SK-MEL-5 (cell line): ENCODE results near the gene PCAT6. TPM values are rescaled to one million over a fixed set of nuclear protein-coding genes. Genes with fewer than 3 reads are reported as not detected.

Experiments used
- DNase-seq: peaks from one replicate; pipeline ENCODE4 v3.0.0-alpha.2; 2016; ENCODE audit warnings: low read depth, low spot score
- in situ Hi-C: cut with HindIII; loops from 2 replicates; pipeline ENCODE4 v1.10.0; 2016; ENCODE audit warnings: low sequenced_read_pairs, high pct_unique_total_duplicates, low pct_unique_long_range_greater_than_20kb
- total RNA-seq: library from RNA; depleted of rRNA; stranded (reverse); fragments of >200 nt; shearing (Covaris generic); gene quantifications from 2 replicates; pipeline ENCODE4 v1.2.3, GENCODE V29; 2014

PCAT6 gene
- total RNA-seq, 1 experiment from 2014 or later: 1.2 TPM

GRCh38 chr1:202834771-202835547 is 24.2 kb downstream of the PCAT6 start:
- in situ Hi-C loops: no loop called here
- no peak for DNase-seq

DNA sequence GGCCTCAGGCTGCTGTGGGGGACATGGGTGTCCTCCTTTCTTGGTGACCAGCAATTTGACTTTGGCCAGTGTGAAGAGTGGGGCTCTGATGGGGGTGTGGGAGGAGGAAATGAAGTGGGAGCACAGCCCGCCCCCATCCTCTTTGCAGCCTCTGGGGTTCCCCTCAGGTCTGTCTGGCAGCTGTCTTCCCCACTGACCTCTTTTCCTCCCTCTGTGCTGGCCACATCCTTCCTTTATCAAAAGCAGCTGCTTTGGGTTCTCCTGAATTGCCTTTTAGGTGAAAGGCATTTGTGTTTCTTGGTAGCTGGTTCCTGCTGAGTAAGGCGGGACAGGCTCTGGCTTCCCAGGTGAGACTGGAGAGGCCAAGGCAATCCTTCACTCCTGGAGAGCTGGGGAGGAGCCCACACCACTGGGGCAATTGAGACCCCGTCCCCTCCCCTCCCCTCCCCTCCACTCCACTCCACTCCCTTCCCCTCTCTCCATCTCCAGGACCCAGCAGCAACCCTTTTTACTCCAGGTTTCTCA is 24.9 kb downstream of the PCAT6 start:
- no peak for DNase-seq
- in situ Hi-C loops: no loop called here

- in situ Hi-C loops: no loop called here
- no peak for DNase-seq
These were observed 26.1 kb downstream of the PCAT6 start for GRCh38 chr1:202836623-202837403.

- peak; percentile 45 for DNase-seq
- in situ Hi-C loops: no loop called here
These were observed 27.1 kb downstream of the PCAT6 start for GRCh38 chr1:202837746-202838262.

DNA sequence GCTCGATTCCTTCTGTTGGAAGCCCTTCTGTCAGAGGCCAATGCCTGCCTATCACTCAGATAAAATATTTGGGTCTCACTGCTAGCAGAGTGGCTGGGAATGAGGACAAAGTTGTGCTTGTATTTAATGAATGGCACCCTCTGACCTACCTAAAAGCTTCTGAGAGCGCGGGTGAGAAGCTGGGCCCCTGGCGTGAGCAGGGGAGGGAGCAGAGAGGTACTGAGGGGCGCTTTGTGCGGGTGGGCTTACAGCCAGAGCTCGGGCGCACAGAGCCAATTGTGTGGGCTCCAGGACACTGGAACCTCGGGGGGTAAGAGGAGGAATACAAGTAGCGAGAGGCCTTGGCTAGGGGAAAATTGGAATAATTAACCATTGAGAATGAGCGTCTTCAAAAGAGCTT is 32.3 kb downstream of the PCAT6 start:
- DNase-seq: no peak
- in situ Hi-C loops: no loop called here

- no peak for DNase-seq
- in situ Hi-C loops: no loop called here
These were observed 33.5 kb downstream of the PCAT6 start for GRCh38 chr1:202844259-202844658.

GRCh38 chr1:202844935-202845334 is 34.2 kb downstream of the PCAT6 start:
- in situ Hi-C loops: no loop called here
- DNase-seq: no peak

DNA sequence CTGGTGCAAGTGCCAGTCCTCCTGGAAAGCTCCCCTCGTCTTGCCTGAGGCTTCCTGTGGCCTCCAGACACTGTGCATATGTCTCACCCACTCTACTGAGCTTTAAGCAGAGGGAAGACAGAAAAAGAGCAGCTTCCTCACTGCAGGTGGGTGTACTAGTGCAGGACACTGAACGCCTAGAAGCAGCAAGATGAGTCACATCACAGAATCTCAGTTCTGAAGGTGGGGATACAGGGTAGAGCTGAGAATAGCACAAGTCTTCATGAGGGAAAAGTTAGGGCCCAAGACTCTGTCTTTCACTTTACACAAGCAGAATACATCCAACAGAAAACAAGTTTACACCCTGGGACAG is 37.4 kb downstream of the PCAT6 start:
- no peak for DNase-seq

GRCh38 chr1:202850593-202851362 is 40.0 kb downstream of the PCAT6 start:
- in situ Hi-C loops: no loop called here

More for the DNA sequence above, 37.4 kb downstream of the PCAT6 start:
- in situ Hi-C loops: no loop called here

DNA sequence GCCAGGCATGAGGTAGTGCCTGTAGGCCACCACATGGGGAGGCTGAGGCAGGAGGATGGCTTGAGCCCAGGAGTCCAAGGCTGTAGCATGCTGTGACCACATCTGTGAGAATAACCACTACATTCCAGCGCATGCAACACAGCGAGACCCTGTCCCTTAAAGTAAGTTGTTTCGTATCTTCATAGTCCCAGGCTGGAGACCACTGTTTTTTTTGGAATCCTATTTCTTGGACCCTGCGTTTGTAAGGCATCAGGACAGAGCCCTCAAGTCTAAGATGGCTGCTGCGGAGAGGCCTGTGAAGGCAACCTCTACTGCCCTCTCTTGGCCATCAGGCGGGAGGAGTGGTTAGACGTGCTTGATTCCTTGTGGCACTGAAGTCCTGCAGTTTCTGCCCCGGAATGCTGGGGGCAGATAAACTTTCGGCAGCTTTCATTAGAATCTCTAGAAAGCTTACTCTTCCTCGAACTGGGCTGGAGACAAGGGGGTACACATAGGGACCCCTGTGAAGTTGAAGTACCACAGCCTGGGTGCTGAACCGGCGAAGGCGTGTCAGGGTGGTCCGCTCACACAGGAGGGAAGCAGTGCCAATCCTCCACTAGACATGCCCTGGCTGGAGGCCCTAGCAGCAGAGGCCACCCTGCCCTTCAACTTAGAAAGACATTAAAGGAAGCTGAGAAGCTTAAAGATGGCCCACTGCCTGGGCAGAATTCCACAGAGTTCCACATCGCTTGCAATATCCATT is 41.6 kb downstream of the PCAT6 start:
- DNase-seq: peak; percentile 91
- in situ Hi-C loops: no loop called here

More at GRCh38 chr1:202850593-202851362, 40.0 kb downstream of the PCAT6 start:
- DNase-seq: no peak

GRCh38 chr1:202854787-202855186 is 44.0 kb downstream of the PCAT6 start:
- DNase-seq: peak; percentile 37
- in situ Hi-C loops: no loop called here

GRCh38 chr1:202856014-202856413 is 45.3 kb downstream of the PCAT6 start:
- no peak for DNase-seq
- in situ Hi-C loops: no loop called here

GRCh38 chr1:202857136-202857610 is 46.4 kb downstream of the PCAT6 start:
- DNase-seq: no peak
- in situ Hi-C loops: no loop called here

DNA sequence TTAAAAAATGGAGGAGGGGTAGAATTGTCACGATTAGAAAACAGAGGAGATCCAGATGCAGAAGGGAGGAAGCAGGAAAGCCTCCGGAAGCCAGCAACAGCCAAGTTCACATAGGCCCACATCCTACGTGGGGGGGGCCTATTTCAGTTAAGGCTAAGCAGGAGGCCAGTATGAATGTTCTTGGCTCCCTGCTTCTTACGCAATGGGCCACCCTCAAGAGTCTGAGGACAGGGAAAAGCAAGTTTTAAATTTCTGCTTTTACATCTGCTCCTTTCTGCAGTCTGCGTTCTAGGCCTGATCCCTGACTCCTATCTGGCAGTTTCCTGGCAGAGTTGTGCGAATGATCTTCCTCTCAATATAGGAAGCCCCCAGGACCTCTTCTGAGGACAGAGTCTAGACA is 47.6 kb downstream of the PCAT6 start:
- in situ Hi-C loops: no loop called here
- DNase-seq: no peak

DNA sequence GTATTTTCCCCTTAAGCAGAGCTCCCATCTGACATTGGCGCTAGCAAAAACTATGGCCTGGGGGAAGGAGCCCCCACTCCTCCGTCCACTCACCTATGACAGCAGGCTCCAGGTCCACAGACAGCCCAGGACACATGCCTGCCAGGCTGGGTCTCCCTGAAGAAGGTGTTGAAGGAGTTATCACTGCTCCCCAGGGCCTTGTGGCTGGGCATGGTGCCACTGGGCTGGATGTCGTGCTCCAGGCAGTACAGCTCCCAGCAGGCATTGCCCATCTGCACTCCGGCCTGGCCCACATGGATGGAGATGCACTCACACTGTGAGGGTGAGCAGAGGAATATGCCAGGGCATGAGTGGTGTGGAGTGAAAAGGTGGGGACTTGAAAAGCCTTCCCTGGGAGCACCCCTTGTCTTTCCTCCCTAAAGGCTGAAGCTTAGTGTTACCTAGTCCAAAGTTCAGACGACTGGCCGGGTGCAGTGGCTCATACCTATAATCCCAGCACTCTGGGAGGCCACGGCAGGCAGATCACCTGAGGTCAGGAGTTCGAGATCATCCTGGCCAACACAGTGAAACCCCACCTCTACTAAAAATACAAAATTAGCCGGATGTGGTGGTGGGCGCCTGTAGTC is 48.1 kb downstream of the PCAT6 start:
- DNase-seq: no peak
- in situ Hi-C loops: no loop called here

- DNase-seq: peak; percentile 41
- in situ Hi-C loops: no loop called here
These were observed 50.1 kb downstream of the PCAT6 start for GRCh38 chr1:202860744-202861419.
